ENCODE results near the gene AMT.
A peak's percentile ranks its signal among the peaks of the same experiment; 100 is the strongest.

AMT gene

GRCh38 chr3:49461443-49462171 lies 39.3 kb upstream of the AMT start:
- DNase-seq (ENCODE audit: insufficient read length, low spot score) (no peak), FAIRE-seq (no peak)
- TF ChIP-seq POLR2AphosphoS5 (IDR thresholded peaks at IDR 0.05; ENCODE audit: low read depth, low read length) (no peak), SPI1 (IDR thresholded peaks at IDR 0.05; ENCODE audit: low read depth, low read length) (no peak), POU2F2 (IDR thresholded peaks at IDR 0.05; ENCODE audit: low read depth, low read length) (no peak), TAF1 (IDR thresholded peaks at IDR 0.05; ENCODE audit: low read depth, low read length) (no peak), POLR2A (IDR thresholded peaks at IDR 0.05; ENCODE audit: low read depth, low read length) (no peak)

GRCh38 chr3:49460956-49461355 lies 38.7 kb upstream of the AMT start:
- FAIRE-seq (no peak), DNase-seq (ENCODE audit: insufficient read length, low spot score) (no peak)
- TF ChIP-seq SPI1 (IDR thresholded peaks at IDR 0.05; ENCODE audit: low read depth, low read length), result no peak

- DNase-seq (ENCODE audit: insufficient read length, low spot score) (no peak), FAIRE-seq (no peak)
- TF ChIP-seq PAX5 (IDR thresholded peaks at IDR 0.05; ENCODE audit: insufficient read depth, low read length, severe bottlenecking) (no peak), TAF1 (IDR thresholded peaks at IDR 0.05; ENCODE audit: low read depth, low read length) (no peak), POLR2AphosphoS5 (IDR thresholded peaks at IDR 0.05; ENCODE audit: low read depth, low read length) (no peak), SPI1 (IDR thresholded peaks at IDR 0.05; ENCODE audit: low read depth, low read length) (no peak), POU2F2 (IDR thresholded peaks at IDR 0.05; ENCODE audit: low read depth, low read length) (no peak), POLR2A (IDR thresholded peaks at IDR 0.05; ENCODE audit: low read depth, low read length) (no peak)
Measured at GRCh38 chr3:49460188-49460890, 38.1 kb upstream of the AMT start.

GRCh38 chr3:49456466-49456865 lies 34.2 kb upstream of the AMT start:
- DNase-seq (ENCODE audit: insufficient read length, low spot score), result no peak
- TF ChIP-seq POLR2AphosphoS5 (IDR thresholded peaks at IDR 0.05; ENCODE audit: low read depth, low read length), result no peak
- no peak for FAIRE-seq

GRCh38 chr3:49454898-49455681 lies 32.8 kb upstream of the AMT start:
- no peak for DNase-seq (ENCODE audit: insufficient read length, low spot score)
- no peak for FAIRE-seq
- TF ChIP-seq TAF1 (IDR thresholded peaks at IDR 0.05; ENCODE audit: low read depth, low read length), result no peak
- no peak for TF ChIP-seq POU2F2 (IDR thresholded peaks at IDR 0.05; ENCODE audit: low read depth, low read length)
- TF ChIP-seq SPI1 (IDR thresholded peaks at IDR 0.05; ENCODE audit: low read depth, low read length), result no peak
- no peak for TF ChIP-seq POLR2A (IDR thresholded peaks at IDR 0.05; ENCODE audit: low read depth, low read length)
- TF ChIP-seq PAX5 (IDR thresholded peaks at IDR 0.05; ENCODE audit: insufficient read depth, low read length, severe bottlenecking), result no peak
- no peak for TF ChIP-seq POLR2AphosphoS5 (IDR thresholded peaks at IDR 0.05; ENCODE audit: low read depth, low read length)

GRCh38 chr3:49454458-49454857 lies 32.2 kb upstream of the AMT start:
- TF ChIP-seq SPI1 (IDR thresholded peaks at IDR 0.05; ENCODE audit: low read depth, low read length) (no peak), TAF1 (IDR thresholded peaks at IDR 0.05; ENCODE audit: low read depth, low read length) (no peak)
- DNase-seq (ENCODE audit: insufficient read length, low spot score) (no peak), FAIRE-seq (no peak)

GRCh38 chr3:49453621-49454020 lies 31.3 kb upstream of the AMT start:
- FAIRE-seq, result no peak
- TF ChIP-seq PAX5 (IDR thresholded peaks at IDR 0.05; ENCODE audit: insufficient read depth, low read length, severe bottlenecking) (no peak), POU2F2 (IDR thresholded peaks at IDR 0.05; ENCODE audit: low read depth, low read length) (no peak), SPI1 (IDR thresholded peaks at IDR 0.05; ENCODE audit: low read depth, low read length) (no peak), TAF1 (IDR thresholded peaks at IDR 0.05; ENCODE audit: low read depth, low read length) (no peak), POLR2AphosphoS5 (IDR thresholded peaks at IDR 0.05; ENCODE audit: low read depth, low read length) (no peak), POLR2A (IDR thresholded peaks at IDR 0.05; ENCODE audit: low read depth, low read length) (no peak)

GRCh38 chr3:49445391-49445790 lies 23.1 kb upstream of the AMT start:
- FAIRE-seq, result no peak
- no peak for DNase-seq (ENCODE audit: insufficient read length, low spot score)
- TF ChIP-seq PAX5 (IDR thresholded peaks at IDR 0.05; ENCODE audit: insufficient read depth, low read length, severe bottlenecking) (no peak), POLR2AphosphoS5 (IDR thresholded peaks at IDR 0.05; ENCODE audit: low read depth, low read length) (no peak), POLR2A (IDR thresholded peaks at IDR 0.05; ENCODE audit: low read depth, low read length) (no peak), TAF1 (IDR thresholded peaks at IDR 0.05; ENCODE audit: low read depth, low read length) (no peak), POU2F2 (IDR thresholded peaks at IDR 0.05; ENCODE audit: low read depth, low read length) (no peak), SPI1 (IDR thresholded peaks at IDR 0.05; ENCODE audit: low read depth, low read length) (no peak)

More at GRCh38 chr3:49453621-49454020, 31.3 kb upstream of the AMT start:
- DNase-seq (ENCODE audit: insufficient read length, low spot score), result no peak

- no peak for FAIRE-seq
- DNase-seq (ENCODE audit: insufficient read length, low spot score), result no peak
- no peak for TF ChIP-seq POU2F2 (IDR thresholded peaks at IDR 0.05; ENCODE audit: low read depth, low read length)
- TF ChIP-seq SPI1 (IDR thresholded peaks at IDR 0.05; ENCODE audit: low read depth, low read length), result no peak
- TF ChIP-seq PAX5 (IDR thresholded peaks at IDR 0.05; ENCODE audit: insufficient read depth, low read length, severe bottlenecking), result no peak
- no peak for TF ChIP-seq POLR2AphosphoS5 (IDR thresholded peaks at IDR 0.05; ENCODE audit: low read depth, low read length)
- TF ChIP-seq TAF1 (IDR thresholded peaks at IDR 0.05; ENCODE audit: low read depth, low read length), result no peak
- TF ChIP-seq POLR2A (IDR thresholded peaks at IDR 0.05; ENCODE audit: low read depth, low read length), result no peak
Measured at GRCh38 chr3:49434731-49435130, 12.5 kb upstream of the AMT start.

- DNase-seq (ENCODE audit: insufficient read length, low spot score), result no peak
- TF ChIP-seq TAF1 (IDR thresholded peaks at IDR 0.05; ENCODE audit: low read depth, low read length) (no peak), POU2F2 (IDR thresholded peaks at IDR 0.05; ENCODE audit: low read depth, low read length) (no peak), POLR2AphosphoS5 (IDR thresholded peaks at IDR 0.05; ENCODE audit: low read depth, low read length) (no peak), PAX5 (IDR thresholded peaks at IDR 0.05; ENCODE audit: insufficient read depth, low read length, severe bottlenecking) (no peak), SPI1 (IDR thresholded peaks at IDR 0.05; ENCODE audit: low read depth, low read length) (no peak), POLR2A (IDR thresholded peaks at IDR 0.05; ENCODE audit: low read depth, low read length) (no peak)
- FAIRE-seq, result peak; percentile 20
Measured at GRCh38 chr3:49428752-49429080, 6.4 kb upstream of the AMT start.
